ENCODE data around the gene URB1.

Gene URB1

GRCh38 chr21:32300117-32300681 lies 92.6 kb downstream of the URB1 start:
- no peak overlapping the region for H2AK5ac ChIP-seq (ENCODE audit: low read length)
- WGBS (ENCODE audit: extremely low coverage, insufficient coverage, low lambda C conversion rate): no CpG with 5 or more reads among the region's 41 CpGs
- no peak overlapping the region for H3K18ac ChIP-seq (ENCODE audit: low read length)
- no peak overlapping the region for H2BK120ac ChIP-seq (ENCODE audit: low read depth, low read length)
- H3K56ac ChIP-seq (ENCODE audit: low read length): no peak overlapping the region
- H3K79me2 ChIP-seq (ENCODE audit: control insufficient read depth, insufficient read depth, low read length): no peaks in the 10 kb centered on the region
- no peaks in the 10 kb centered on the region for H3K36me3 ChIP-seq (ENCODE audit: control insufficient read depth, insufficient read depth, low read length)
- H3K9ac ChIP-seq (ENCODE audit: low read length): no peak overlapping the region
- no peak overlapping the region for H3K4ac ChIP-seq (ENCODE audit: low read depth, low read length)
- H3K4me2 ChIP-seq (ENCODE audit: low read length): no peak overlapping the region
- H3K27ac ChIP-seq (ENCODE audit: low read depth, low read length): no peak overlapping the region
- H2BK5ac ChIP-seq (ENCODE audit: low read length): no peak overlapping the region
- no peaks in the 10 kb centered on the region for H3K27me3 ChIP-seq (ENCODE audit: insufficient read depth, low read length, poor library complexity)
- no peak overlapping the region for H3K23ac ChIP-seq (ENCODE audit: low read length)
- no peak overlapping the region for H3K4me3 ChIP-seq (ENCODE audit: low read length)
- no peak for DNase-seq
- H4K5ac ChIP-seq (ENCODE audit: low read length): no peak overlapping the region
- no peak overlapping the region for H2BK15ac ChIP-seq (replicated peaks; ENCODE audit: low read depth)
- H4K8ac ChIP-seq (ENCODE audit: low read depth, low read length): no peak overlapping the region
- H3K79me1 ChIP-seq (ENCODE audit: low read length): no peaks in the 10 kb centered on the region
- H3K4me1 ChIP-seq (ENCODE audit: control insufficient read depth, low read depth, low read length): no peaks in the 10 kb centered on the region

GRCh38 chr21:32299695-32300094 lies 93.1 kb downstream of the URB1 start:
- Histone ChIP-seq H3K9ac (ENCODE audit: low read length) (no peak overlapping the region), H4K8ac (ENCODE audit: low read depth, low read length) (no peak overlapping the region), H3K79me2 (ENCODE audit: control insufficient read depth, insufficient read depth, low read length) (no peaks in the 10 kb centered on the region), H3K23ac (ENCODE audit: low read length) (no peak overlapping the region), H2BK5ac (ENCODE audit: low read length) (no peak overlapping the region), H3K4me3 (ENCODE audit: low read length) (no peak overlapping the region), H3K56ac (ENCODE audit: low read length) (no peak overlapping the region), H2AK5ac (ENCODE audit: low read length) (no peak overlapping the region), H3K4me1 (ENCODE audit: control insufficient read depth, low read depth, low read length) (no peaks in the 10 kb centered on the region), H3K79me1 (ENCODE audit: low read length) (no peaks in the 10 kb centered on the region), H3K4me2 (ENCODE audit: low read length) (no peak overlapping the region), H2BK15ac (replicated peaks; ENCODE audit: low read depth) (no peak overlapping the region), H4K5ac (ENCODE audit: low read length) (no peak overlapping the region), H2BK120ac (ENCODE audit: low read depth, low read length) (no peak overlapping the region), H3K18ac (ENCODE audit: low read length) (no peak overlapping the region), H3K27ac (ENCODE audit: low read depth, low read length) (no peak overlapping the region), H3K4ac (ENCODE audit: low read depth, low read length) (no peak overlapping the region), H3K27me3 (ENCODE audit: insufficient read depth, low read length, poor library complexity) (no peaks in the 10 kb centered on the region), H3K36me3 (ENCODE audit: control insufficient read depth, insufficient read depth, low read length) (no peaks in the 10 kb centered on the region)
- no peak for DNase-seq
- no CpG with 5 or more reads among the region's 6 CpGs for WGBS (ENCODE audit: extremely low coverage, insufficient coverage, low lambda C conversion rate)

GRCh38 chr21:32298658-32299081 lies 94.1 kb downstream of the URB1 start, which contains the start of gene MRAP:
TSS of gene MRAP (plus strand) at chr21:32298855. CDS start at chr21:32298972, 117 bp downstream.
- H2BK5ac ChIP-seq (ENCODE audit: low read length): no peak within 1 kb of the TSS
- no peak within 1 kb of the TSS for H2BK120ac ChIP-seq (ENCODE audit: low read depth, low read length)
- H3K79me1 ChIP-seq (ENCODE audit: low read length): no peaks in the 10 kb centered on the region
- H3K4me2 ChIP-seq (ENCODE audit: low read length): no peak within 1 kb of the TSS
- H3K79me2 ChIP-seq (ENCODE audit: control insufficient read depth, insufficient read depth, low read length): no peaks in the 10 kb centered on the region
- H3K36me3 ChIP-seq (ENCODE audit: control insufficient read depth, insufficient read depth, low read length): no peaks in the 10 kb centered on the region
- no peak within 1 kb of the TSS for H4K8ac ChIP-seq (ENCODE audit: low read depth, low read length)
- H3K4me3 ChIP-seq (ENCODE audit: low read length): no peak within 1 kb of the TSS
- H2BK15ac ChIP-seq (replicated peaks; ENCODE audit: low read depth): no peak within 1 kb of the TSS
- DNase-seq: no peak
- H3K56ac ChIP-seq (ENCODE audit: low read length): no peak within 1 kb of the TSS
- H3K18ac ChIP-seq (ENCODE audit: low read length): no peak within 1 kb of the TSS
- H3K4me1 ChIP-seq (ENCODE audit: control insufficient read depth, low read depth, low read length): no peaks in the 10 kb centered on the region
- no peak within 1 kb of the TSS for H3K9ac ChIP-seq (ENCODE audit: low read length)
- H2AK5ac ChIP-seq (ENCODE audit: low read length): no peak within 1 kb of the TSS
- no peak within 1 kb of the TSS for H3K23ac ChIP-seq (ENCODE audit: low read length)
- H3K27ac ChIP-seq (ENCODE audit: low read depth, low read length): no peak within 1 kb of the TSS
- no peak within 1 kb of the TSS for H4K5ac ChIP-seq (ENCODE audit: low read length)
- WGBS (ENCODE audit: extremely low coverage, insufficient coverage, low lambda C conversion rate): no CpG with 5 or more reads among the region's 14 CpGs
- H3K27me3 ChIP-seq (ENCODE audit: insufficient read depth, low read length, poor library complexity): no peaks in the 10 kb centered on the region
- no peak within 1 kb of the TSS for H3K4ac ChIP-seq (ENCODE audit: low read depth, low read length)

GRCh38 chr21:32298148-32298559 lies 94.7 kb downstream of the URB1 start:
- WGBS (ENCODE audit: extremely low coverage, insufficient coverage, low lambda C conversion rate): no CpG with 5 or more reads among the region's 6 CpGs
- Histone ChIP-seq H2BK5ac (ENCODE audit: low read length) (no peak overlapping the region), H3K4me2 (ENCODE audit: low read length) (no peak overlapping the region), H3K18ac (ENCODE audit: low read length) (no peak overlapping the region), H3K23ac (ENCODE audit: low read length) (no peak overlapping the region), H3K79me1 (ENCODE audit: low read length) (no peaks in the 10 kb centered on the region), H3K27ac (ENCODE audit: low read depth, low read length) (no peak overlapping the region), H4K8ac (ENCODE audit: low read depth, low read length) (no peak overlapping the region), H2BK15ac (replicated peaks; ENCODE audit: low read depth) (no peak overlapping the region), H3K4ac (ENCODE audit: low read depth, low read length) (no peak overlapping the region), H3K27me3 (ENCODE audit: insufficient read depth, low read length, poor library complexity) (no peaks in the 10 kb centered on the region), H2BK120ac (ENCODE audit: low read depth, low read length) (no peak overlapping the region), H3K79me2 (ENCODE audit: control insufficient read depth, insufficient read depth, low read length) (no peaks in the 10 kb centered on the region), H3K36me3 (ENCODE audit: control insufficient read depth, insufficient read depth, low read length) (no peaks in the 10 kb centered on the region), H2AK5ac (ENCODE audit: low read length) (no peak overlapping the region), H4K5ac (ENCODE audit: low read length) (no peak overlapping the region), H3K4me1 (ENCODE audit: control insufficient read depth, low read depth, low read length) (no peaks in the 10 kb centered on the region), H3K56ac (ENCODE audit: low read length) (no peak overlapping the region), H3K9ac (ENCODE audit: low read length) (no peak overlapping the region), H3K4me3 (ENCODE audit: low read length) (no peak overlapping the region)
- no peak for DNase-seq

GRCh38 chr21:32297449-32297848 lies 95.4 kb downstream of the URB1 start:
- Histone ChIP-seq H4K5ac (ENCODE audit: low read length) (no peak overlapping the region), H3K18ac (ENCODE audit: low read length) (no peak overlapping the region), H3K9ac (ENCODE audit: low read length) (no peak overlapping the region), H2AK5ac (ENCODE audit: low read length) (no peak overlapping the region), H2BK15ac (replicated peaks; ENCODE audit: low read depth) (no peak overlapping the region), H3K56ac (ENCODE audit: low read length) (no peak overlapping the region), H3K27ac (ENCODE audit: low read depth, low read length) (no peak overlapping the region), H3K36me3 (ENCODE audit: control insufficient read depth, insufficient read depth, low read length) (no peaks in the 10 kb centered on the region), H3K27me3 (ENCODE audit: insufficient read depth, low read length, poor library complexity) (no peaks in the 10 kb centered on the region), H3K79me2 (ENCODE audit: control insufficient read depth, insufficient read depth, low read length) (no peaks in the 10 kb centered on the region), H3K4me2 (ENCODE audit: low read length) (no peak overlapping the region), H3K23ac (ENCODE audit: low read length) (no peak overlapping the region), H3K4me3 (ENCODE audit: low read length) (no peak overlapping the region), H4K8ac (ENCODE audit: low read depth, low read length) (no peak overlapping the region), H3K4ac (ENCODE audit: low read depth, low read length) (no peak overlapping the region), H3K4me1 (ENCODE audit: control insufficient read depth, low read depth, low read length) (no peaks in the 10 kb centered on the region), H2BK120ac (ENCODE audit: low read depth, low read length) (no peak overlapping the region), H2BK5ac (ENCODE audit: low read length) (no peak overlapping the region), H3K79me1 (ENCODE audit: low read length) (no peaks in the 10 kb centered on the region)
- no CpG with 5 or more reads among the region's 7 CpGs for WGBS (ENCODE audit: extremely low coverage, insufficient coverage, low lambda C conversion rate)
- DNase-seq: no peak

GRCh38 chr21:32285476-32285875 lies 107.3 kb downstream of the URB1 start:
- Histone ChIP-seq H2BK15ac (replicated peaks; ENCODE audit: low read depth) (no peak overlapping the region), H2BK5ac (ENCODE audit: low read length) (no peak overlapping the region), H3K56ac (ENCODE audit: low read length) (no peak overlapping the region), H3K27me3 (ENCODE audit: insufficient read depth, low read length, poor library complexity) (no peaks in the 10 kb centered on the region), H3K79me2 (ENCODE audit: control insufficient read depth, insufficient read depth, low read length) (no peaks in the 10 kb centered on the region), H3K4me3 (ENCODE audit: low read length) (no peak overlapping the region), H3K23ac (ENCODE audit: low read length) (no peak overlapping the region), H4K5ac (ENCODE audit: low read length) (no peak overlapping the region), H3K79me1 (ENCODE audit: low read length) (no peaks in the 10 kb centered on the region), H3K9ac (ENCODE audit: low read length) (no peak overlapping the region), H2BK120ac (ENCODE audit: low read depth, low read length) (no peak overlapping the region), H2AK5ac (ENCODE audit: low read length) (no peak overlapping the region), H3K4me1 (ENCODE audit: control insufficient read depth, low read depth, low read length) (no peaks in the 10 kb centered on the region), H3K18ac (ENCODE audit: low read length) (no peak overlapping the region), H3K27ac (ENCODE audit: low read depth, low read length) (no peak overlapping the region), H3K4ac (ENCODE audit: low read depth, low read length) (no peak overlapping the region), H3K4me2 (ENCODE audit: low read length) (no peak overlapping the region), H3K36me3 (ENCODE audit: control insufficient read depth, insufficient read depth, low read length) (no peaks in the 10 kb centered on the region), H4K8ac (ENCODE audit: low read depth, low read length) (no peak overlapping the region)
- no peak for DNase-seq
- WGBS (ENCODE audit: extremely low coverage, insufficient coverage, low lambda C conversion rate): no CpG with 5 or more reads among the region's 4 CpGs

All from mesendoderm (in vitro differentiated cells).